HG02678 (cell line): ENCODE results near the gene ADGRL1.
"Not testable (repeated sequence)": the region's sequence is repeated elsewhere in the genome, so short reads cannot be mapped to it uniquely, and the experiment has no call there.

Source experiments
- ATAC-seq: cut with Tn5 transposase; IDR thresholded peaks from one replicate; pipeline ENCODE4 v1.9.1; 2021; ENCODE audit warnings: mild to moderate bottlenecking, moderate library complexity; ENCODE audit not compliant: unreplicated experiment

ADGRL1 gene

DNA sequence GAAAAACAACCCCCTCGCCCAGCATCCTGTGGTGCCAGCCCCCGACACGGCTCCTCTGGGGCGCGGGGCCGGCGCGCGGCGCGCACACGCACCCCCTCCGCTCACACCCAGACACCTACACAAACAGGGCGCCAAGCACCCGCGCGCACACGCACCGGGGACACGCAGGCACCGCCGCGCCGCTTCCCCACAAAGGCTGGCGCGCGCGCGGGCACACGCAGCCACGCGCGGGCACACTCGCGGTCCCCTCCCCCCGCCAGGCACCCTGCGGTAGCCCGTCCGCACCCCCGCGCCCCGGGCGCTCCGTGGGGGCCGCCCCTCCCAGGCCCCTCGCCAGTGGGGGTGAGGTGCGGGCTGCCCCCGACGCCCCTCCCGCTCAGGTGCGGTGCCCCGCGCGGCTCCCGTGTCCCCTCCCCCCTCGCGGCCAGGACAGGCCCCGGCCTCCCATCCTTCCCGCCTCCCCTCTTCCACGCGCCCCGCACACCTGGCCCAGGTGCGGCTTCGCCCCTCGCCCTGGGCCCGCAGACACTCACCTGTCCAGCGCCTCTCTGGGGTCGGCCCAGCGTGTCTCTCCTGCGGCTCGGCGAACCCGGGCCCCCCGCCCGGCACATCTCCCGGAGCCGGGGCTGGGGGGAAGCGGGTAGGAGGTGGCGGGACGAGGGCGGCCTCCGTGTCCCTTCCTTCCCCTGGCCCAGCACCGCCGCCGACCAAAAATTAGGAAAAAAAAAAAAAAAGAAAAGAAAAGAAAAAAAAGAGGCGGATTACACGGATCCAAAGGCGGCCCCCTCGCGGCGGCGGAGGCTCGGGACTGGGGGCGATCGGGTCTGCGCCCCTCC lies at the start of gene ADGRL1:
Gene ADGRL1, minus strand, starts transcription at position 718 of the 836 bp plus-strand sequence. CDS start 22,567 bp downstream, outside the sequence.
- not testable (repeated sequence) for ATAC-seq

DNA sequence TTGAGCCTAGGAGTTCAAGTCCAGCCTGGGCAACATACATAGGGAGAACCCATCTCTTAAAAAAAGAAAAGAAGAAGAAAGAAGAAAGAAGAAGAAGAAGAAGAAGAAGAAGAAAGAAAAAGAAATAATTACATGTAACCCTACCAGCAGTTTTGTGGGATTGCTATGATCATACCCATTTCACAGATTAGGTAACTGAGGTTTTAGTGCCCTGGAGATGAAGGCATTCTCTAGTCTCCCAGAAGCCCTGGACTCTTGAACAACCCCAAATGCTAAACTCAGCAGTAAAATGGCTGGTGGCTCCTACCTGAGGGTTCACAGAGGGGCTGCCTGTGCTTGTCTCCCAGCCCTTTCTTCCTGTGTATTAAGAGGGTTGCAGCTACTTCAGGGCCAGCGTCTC lies 49.3 kb upstream of the ADGRL1 start:
- not testable (repeated sequence) for ATAC-seq

DNA sequence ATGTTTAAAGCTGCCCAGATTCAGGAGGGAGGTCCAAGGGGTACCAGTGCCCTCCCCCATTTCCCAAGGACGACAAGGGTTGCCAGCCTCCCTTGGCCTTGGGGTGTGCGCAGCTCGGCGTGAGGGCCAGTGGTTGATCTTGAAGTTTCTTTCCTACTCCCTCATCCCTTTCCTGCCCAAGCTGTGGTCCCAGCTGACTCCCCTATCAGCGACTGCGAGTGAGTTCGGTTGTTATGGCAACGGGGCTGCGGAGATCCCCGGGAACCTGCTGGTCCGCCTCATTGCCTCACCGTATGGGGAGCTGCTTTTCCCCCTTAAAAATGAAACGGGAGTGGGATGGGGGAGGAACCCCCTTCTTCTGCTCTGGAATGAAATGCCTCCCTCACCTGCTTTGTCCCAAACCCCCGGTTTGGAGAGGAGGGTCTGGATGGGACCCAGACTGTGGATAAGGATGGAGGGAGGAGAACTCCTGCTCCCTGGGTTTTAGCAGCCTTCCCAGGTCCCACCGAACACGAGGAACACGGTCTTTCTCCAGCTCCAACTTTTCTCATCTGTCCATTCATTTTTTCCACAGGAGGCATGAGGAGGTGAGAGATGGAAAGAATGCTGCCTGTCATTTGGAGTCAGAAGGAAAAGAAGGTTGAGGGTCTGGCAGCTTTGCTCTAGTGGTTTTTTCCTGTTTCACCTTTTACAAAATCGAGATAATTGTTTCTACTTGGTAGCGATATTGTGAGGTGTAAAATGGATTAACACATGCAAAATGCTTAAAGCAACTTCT lies 48.0 kb upstream of the ADGRL1 start:
- ATAC-seq: not testable (repeated sequence)

DNA sequence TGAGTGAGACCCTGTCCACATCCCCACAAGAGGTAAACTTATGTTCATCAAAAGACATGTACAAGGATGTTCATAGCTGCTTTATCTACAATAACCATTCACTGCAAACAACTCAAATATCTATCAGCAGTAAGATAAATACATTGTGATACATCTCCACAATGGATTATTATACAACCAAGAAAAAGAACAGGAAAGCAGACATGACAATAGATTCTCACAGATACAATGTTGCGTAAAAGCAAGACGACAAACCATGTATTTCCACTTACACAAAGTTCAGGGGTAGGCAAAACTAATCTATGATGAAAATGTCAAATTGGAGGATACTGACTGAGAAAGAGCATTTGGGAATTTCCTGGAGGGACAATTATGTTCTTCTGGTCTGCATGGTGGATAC lies 46.2 kb upstream of the ADGRL1 start:
- ATAC-seq: not testable (repeated sequence)

DNA sequence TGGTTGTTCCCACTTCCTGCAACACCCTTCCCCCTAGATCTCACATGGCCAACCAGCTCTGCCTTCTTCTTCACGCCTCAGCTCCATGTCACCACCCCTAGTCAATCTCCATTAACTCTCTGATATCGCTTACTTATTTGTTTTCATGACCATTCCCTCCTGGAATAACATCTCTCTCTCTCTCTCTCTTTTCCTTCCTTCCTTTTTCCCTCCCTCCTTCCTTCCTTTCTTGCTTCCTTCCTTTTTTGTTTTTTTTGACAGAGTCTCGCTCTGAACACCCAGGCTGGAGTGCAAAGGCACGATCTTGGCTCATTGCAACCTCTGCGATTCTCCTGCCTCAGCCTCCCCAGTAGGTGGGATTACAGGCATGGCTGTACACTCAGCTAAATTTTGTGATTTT lies 44.9 kb upstream of the ADGRL1 start:
- ATAC-seq: no peak

DNA sequence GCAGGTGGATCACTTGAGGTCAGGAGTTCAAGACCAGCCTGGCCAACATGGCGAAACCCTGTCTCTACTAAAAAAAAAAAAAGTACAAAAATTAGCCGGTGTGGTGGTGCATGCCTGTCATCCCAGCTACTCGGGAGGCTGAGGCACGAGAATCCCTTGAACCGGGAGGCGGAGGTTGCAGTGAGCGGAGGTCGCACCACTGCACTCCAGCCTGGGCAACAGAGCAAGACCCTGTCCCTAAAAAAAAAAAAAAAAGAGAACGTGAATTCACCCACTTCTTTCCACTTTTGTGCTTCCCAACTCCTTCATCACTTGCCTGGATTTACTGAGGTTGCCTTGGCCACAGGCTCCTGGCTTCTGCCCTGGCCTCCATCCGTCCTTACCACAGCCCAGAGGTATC lies 44.3 kb upstream of the ADGRL1 start:
- ATAC-seq: not testable (repeated sequence)

DNA sequence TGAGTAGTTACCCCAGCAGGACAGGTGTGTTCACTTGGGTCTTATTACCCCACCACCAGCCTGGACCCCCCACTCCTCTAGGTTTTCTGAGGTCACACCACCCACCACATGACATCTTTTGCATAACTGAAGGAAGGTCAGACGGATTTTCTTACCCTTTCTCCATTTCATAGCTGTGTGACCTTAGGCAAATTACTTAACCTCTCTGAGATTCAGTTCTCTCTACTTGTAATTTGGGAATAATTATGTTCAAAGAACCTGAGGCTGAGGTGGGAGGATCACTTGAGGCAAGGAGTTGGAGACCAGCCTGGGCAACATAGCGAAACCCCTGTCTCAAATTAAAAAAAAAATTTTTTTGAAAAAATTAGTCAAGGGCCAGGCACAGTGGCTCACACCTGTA lies 43.9 kb upstream of the ADGRL1 start:
- not testable (repeated sequence) for ATAC-seq

DNA sequence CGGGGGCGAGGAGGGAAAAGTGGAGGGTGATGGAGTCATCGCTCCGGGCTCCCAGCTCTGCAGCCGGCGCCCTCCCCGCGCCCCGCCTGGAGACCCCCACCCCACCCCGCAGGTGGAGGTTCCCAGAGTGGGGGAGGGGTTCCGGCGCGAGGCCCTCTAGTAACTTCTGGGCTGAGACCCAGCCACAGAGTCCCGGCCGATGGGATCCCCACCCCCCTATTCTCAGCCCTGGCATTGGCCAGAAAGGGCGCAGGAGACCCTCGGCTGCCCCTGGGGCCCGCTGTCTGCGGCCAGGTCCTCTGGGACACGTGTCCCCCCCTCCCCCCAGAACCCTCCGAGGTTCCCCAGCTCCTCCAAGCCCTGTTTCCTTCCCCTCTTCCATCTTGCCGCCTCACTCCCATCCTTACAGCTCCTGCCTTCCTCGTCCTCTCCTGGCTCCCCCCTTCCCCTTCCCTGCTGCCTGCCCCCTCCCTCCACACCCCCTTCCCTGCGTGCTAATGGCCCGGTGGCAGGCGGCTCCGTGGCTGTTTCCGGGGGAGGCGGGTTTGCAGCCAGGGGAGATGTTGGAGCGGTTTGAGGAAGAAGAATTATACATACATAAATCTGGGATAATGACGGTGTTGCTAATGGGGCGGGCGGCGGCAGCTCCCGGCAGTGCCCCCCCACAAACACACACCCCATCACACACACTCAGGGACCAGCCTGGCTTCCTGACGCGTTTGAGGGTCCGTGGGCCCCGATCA lies 43.2 kb upstream of the ADGRL1 start:
- not testable (repeated sequence) for ATAC-seq

DNA sequence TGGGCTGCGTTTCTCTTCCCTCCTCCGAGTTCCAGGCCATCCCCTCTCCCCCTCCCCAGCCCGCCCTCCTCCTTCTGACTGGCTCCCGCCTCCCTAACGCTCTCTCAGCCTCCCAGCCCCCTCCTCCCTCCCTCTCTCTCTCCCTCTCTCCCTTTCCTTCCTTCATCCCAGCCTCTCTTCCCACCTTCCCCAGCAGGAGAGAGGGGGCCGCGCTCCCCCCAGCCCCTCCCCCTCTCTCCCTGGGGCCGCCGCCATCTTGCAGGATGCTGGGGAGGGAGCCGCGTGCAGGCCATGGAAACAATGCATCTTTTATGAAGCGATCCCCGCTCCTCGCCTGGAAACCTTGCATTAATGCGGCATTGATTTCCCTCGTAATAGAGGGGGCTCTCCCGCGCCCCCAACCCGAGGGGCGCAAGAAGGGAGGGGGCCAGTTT lies 42.6 kb upstream of the ADGRL1 start:
- ATAC-seq: no peak

DNA sequence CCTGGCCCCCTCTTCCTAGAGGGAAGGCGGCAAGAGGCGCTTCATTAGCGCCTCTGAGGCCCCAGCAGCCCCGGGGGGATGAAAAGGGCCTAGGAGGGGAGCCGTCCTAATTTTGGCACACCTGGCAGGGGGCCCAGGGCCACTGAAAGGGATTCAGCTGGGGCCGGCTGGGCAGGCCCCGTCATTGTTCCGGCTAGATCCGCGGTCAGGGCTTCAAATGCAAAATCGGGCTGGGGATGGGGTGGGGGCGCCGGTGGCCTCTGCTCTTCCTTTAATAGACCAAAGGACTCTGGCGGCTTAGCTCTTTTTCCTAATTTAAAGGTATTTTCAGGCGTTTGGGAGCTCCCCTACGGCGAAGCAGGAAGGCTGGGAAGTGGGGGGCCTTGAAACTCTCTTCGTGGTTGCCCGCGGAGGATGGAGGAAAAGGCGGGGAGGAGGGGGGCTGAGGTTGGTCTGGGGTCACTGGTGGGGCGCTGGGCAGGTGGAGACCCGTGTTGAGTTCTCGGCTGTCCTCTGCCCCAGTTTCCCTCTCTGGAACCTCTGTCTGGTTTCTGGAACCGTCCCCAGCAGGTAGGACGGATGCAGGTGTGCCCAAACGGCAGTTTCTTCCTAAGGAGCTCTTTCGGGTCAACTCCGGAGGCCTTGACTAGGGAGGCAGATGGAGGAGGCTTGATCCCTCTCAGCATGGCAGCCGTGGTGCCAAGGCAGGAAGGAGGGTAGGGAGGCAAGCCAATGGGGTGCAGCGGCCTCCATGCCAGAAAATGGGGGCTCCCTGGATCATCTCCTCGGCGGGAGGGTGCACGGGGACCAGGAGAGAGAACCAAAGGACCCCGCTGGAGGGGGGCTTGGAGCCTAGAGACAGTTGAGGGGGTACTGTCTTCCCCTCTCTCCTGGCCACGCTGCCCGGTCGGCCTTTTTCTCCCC lies 41.8 kb upstream of the ADGRL1 start:
- not testable (repeated sequence) for ATAC-seq

DNA sequence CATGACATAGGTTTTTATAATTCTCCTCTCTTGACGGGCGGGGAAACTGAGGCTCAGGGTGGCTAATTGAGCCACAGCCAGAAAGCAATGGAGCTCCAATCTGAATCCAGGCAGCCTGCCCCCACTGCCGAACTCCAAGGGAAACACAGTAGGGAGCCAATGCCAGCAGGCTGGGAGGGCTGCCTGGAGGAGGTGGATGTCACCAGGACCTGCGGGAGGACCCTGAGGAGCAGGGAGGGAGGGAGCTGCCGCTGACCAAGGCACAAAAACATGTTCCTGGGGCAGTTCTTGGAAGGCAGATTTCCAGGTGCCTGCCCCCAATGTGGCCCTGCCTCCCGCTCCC lies 41.2 kb upstream of the ADGRL1 start:
- ATAC-seq: not testable (repeated sequence)

DNA sequence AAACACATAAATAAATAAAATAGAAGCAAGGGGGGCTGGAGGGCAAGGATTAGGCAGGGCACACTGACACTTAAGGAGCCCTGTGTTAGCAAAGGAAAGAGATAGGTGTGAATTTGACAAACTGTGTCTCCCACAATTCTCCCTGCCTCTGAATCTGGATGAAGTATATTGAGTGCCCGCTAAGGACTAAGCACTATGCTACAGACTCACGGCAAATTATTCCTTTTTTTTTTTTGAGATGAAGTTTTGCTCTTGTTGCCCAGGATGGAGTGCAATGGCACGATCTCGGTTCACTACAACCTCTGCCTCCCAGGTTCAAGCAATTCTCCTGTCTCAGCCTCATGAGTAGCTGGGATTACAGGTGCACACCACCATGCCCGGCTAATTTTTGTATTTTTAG lies 38.4 kb upstream of the ADGRL1 start:
- ATAC-seq: not testable (repeated sequence)

DNA sequence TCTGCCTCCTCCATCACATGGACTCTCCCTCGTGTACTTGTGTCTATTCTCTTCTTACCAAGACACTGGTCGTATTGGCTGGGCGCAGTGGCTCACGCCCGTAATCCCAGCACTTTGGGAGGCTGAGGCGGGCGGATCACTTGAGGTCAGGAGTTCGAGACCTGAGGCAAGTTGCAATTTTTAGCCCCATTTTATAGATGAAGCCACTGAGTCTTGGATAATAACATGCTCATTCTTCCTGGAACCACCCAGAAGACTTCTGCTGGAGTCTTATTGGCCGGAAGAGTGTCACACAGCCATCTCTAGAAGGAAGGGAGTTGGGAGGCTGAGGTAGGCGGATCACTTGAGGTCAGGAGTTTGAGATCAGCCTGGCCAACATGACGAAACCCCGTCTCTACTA lies 37.7 kb upstream of the ADGRL1 start:
- not testable (repeated sequence) for ATAC-seq

DNA sequence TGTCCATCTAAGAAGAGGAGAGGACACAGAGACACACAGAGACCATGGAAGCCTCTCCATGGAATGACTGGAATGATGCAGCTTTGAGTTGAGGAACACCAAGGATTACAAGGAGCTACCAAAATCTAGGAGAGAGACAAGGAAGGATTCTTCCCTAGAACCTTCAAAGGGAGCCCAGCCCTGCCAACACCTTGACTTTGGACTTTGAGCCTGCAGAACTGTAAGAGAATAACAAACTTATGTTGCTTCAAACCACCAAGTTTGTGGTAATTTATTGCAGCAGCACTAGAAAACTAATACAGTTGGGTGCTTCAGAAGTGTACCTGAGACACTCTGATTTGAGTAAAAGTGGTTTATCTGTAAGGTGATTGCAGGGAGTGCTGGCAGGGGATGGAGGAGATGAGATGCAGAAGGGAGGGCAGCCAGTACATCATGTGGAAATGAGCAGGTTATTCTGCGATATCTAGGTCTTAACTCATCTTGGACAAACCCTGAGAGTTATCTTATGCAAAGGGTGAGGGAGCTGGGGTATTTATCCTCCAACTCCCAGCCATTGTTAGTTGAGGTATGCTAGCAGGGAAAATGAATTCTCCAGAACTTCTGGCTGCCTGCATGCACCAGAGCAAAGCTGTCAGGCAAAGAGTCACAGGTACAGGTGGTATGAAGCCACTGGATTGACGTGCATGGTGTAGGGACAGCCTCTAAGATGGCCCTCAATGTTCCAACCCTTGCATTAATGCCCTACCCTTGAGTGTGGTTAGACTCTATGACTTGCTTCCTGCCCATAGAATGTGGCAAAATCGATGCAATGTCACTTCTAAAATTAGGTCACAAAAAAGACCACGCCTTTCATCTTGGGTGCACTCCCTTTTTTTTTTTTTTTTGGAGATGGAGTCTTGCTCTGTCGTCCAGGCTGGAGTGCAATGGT lies 31.3 kb upstream of the ADGRL1 start:
- no peak for ATAC-seq

DNA sequence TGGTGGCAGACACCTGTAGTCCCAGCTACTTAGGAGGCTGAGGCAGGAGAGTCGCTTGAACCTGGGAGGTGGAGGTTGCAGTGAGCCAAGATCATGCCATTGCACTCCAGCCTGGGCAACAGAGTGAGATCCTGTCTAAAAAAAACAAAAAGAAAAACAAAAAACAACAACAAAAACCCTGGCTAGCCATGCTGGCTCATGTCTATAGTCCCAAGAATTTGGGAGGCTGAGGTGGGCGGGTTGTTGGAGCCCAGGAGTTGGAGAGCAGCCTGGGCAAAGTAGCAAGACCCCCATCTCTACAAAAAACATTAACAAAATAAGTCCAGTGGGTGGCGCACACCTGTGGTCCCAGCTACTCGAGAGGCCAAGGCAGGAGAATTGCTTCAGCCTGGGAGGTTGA lies 27.0 kb upstream of the ADGRL1 start:
- not testable (repeated sequence) for ATAC-seq

DNA sequence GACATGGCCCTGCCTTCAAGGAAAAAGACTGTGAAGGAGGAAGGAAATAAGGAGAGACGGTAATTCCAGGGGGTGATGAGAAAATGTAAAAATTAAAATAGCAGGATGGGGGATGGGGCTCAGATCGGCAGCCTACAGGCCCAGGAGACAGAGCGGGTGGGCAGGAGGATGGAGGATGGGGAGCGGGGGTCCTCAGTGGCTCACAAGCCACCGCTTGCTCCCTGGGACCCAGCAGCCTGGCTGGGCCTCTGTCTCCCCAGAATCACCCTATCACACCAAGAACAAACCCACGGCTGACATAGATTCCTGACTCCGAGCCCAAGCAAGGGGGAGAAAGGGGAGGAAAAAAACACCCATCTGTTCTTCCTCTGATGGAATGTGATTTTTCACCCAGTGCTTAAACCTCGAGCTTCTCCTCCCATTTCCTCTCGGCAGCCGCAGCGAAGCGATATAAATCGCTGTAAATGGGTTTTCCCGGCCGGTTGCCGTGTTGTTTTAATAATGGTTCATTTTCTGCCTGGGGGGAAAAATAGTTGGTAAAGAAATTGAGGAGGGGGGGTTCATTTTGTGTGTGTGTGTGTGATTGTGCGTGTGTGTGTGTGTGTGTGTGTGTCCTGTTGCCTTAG lies 22.6 kb upstream of the ADGRL1 start:
- not testable (repeated sequence) for ATAC-seq

DNA sequence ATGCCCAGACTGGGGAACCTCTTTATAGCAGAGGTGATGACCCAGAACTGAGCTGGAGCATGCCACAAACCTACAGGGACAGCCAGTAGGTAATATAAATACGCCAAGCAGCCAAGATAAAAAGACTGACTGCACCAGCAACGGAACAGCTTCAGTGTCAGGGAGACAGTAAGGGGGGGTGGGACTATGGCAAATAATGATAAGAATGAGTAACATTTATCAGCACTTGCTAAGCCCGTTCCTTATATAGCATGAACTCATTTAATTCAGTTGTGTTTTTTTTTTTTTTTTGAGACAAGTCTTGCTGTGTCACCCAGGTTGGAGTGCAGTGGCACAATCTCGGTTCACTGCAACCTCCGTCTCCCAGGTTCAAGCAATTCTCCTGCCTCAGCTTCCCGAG lies 20.5 kb upstream of the ADGRL1 start:
- ATAC-seq: not testable (repeated sequence)

DNA sequence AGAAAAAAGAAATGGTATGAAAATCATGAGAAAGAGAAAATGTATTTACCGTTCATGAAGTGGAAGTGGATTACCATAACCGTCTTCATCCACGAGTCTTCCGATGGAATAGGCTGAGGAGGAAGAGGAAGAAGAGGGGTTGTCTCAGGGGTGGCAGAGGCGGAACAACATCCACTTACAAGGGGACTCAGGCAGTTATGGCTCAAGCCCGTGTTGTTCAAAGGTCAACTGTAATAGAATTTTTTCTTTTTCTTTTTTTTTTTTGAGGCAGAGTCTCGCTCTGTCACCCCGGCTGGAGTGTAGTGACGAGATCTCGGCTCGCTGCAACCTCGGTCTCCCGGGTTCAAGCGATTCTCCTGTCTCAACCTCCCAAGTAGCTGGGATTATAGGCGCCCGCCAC lies 16.9 kb upstream of the ADGRL1 start:
- no peak for ATAC-seq

DNA sequence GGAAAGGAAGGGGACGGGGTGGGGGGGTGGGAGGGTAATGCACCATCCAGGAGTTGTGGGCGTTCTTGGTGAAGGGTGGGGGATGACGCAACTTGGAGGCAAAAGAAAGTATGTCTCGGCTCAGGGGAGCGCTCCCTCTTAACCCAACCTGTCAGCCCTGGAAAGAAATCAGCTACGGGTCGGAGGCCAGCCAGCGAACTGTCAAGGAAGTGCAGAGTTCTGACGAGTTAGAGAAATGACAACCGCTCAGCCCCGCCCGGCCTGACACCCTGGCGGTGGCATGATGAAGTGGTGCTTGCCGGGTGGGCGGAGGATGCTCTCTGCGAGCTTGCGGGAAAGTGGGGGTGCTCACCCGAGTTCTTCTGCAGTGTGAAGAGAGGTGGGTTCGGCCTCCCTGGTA lies 15.4 kb upstream of the ADGRL1 start:
- ATAC-seq: not testable (repeated sequence)
